Retinal pigment epithelial cell (primary cell): ENCODE measurements around the gene PHF24.

Experiments
- DNase-seq: peaks from one replicate; pipeline ENCODE4 v3.0.0-alpha.2; 2010; ENCODE audit warnings: low read depth
- H3K4me3 ChIP-seq: 2 replicates; pipeline ENCODE4 v1.5.1; 2011; ENCODE audit warnings: mild to moderate bottlenecking, low read length, control low read depth, moderate library complexity
- CTCF ChIP-seq: conservative IDR thresholded peaks from 2 replicates; pipeline ENCODE4 v1.5.1; 2011; ENCODE audit warnings: low read depth, low read length, control low read depth, inconsistent platforms

Gene PHF24

GRCh38 chr9:34956648-34957047 lies 1.4 kb upstream of the PHF24 start:
- no peak overlapping the region for H3K4me3 ChIP-seq
- TF ChIP-seq CTCF = no peak
- DNase-seq = no peak

- DNase-seq = no peak
- H3K4me3 ChIP-seq = peak overlapping the region; percentile 22
- no peak for TF ChIP-seq CTCF
Measured at GRCh38 chr9:34958411-34958982, 412 bp downstream of the PHF24 start.

- no peak for DNase-seq
- TF ChIP-seq CTCF = no peak
- no peak overlapping the region for H3K4me3 ChIP-seq
Measured at GRCh38 chr9:34959461-34959860, 1.4 kb downstream of the PHF24 start.

- no peak for TF ChIP-seq CTCF
- no peak for DNase-seq
- no peak overlapping the region for H3K4me3 ChIP-seq
Measured at GRCh38 chr9:34961574-34962490, 3.7 kb downstream of the PHF24 start.

- no peak for DNase-seq
- no peak for TF ChIP-seq CTCF
- no peak overlapping the region for H3K4me3 ChIP-seq
Measured at GRCh38 chr9:34962546-34962945, 4.5 kb downstream of the PHF24 start.

- no peak overlapping the region for H3K4me3 ChIP-seq
- no peak for DNase-seq
- TF ChIP-seq CTCF = no peak
Measured at GRCh38 chr9:34963552-34963951, 5.5 kb downstream of the PHF24 start.

GRCh38 chr9:34964458-34964857 lies 6.4 kb downstream of the PHF24 start:
- no peak for TF ChIP-seq CTCF
- no peak overlapping the region for H3K4me3 ChIP-seq
- no peak for DNase-seq
